Natural killer cell (primary cell): ENCODE data around the gene ZNF217. TPM values are rescaled to one million over a fixed set of nuclear protein-coding genes. Genes with fewer than 3 reads are reported as not detected.

Experiments used
- ATAC-seq, 3 donors: fragments of 150-1000 bp in 2 of 3; fragments of 200-7000 bp in 1 of 3; cut with Tn5 transposase; 1 replicate in 1 of 3; 2 replicates in 2 of 3; pipeline ENCODE4 v1.10.0; 2021; ENCODE audit warnings: mild to moderate bottlenecking in 2 of 3, moderate library complexity in 2 of 3
- DNase-seq, 2 donors: peaks; one replicate each; pipeline versions ENCODE4 v3.0.0 to v3.0.0-alpha.2; 2013 to 2021; ENCODE audit warnings: mixed read lengths in 1 of 2
- H3K27ac ChIP-seq: one replicate; pipeline ENCODE4 v1.5.1; 2013; ENCODE audit warnings: mild to moderate bottlenecking, low read length
- H3K27me3 ChIP-seq: one replicate; pipeline ENCODE4 v1.6.1; 2013; ENCODE audit warnings: low read length; ENCODE audit not compliant: control insufficient read depth, insufficient read depth
- H3K36me3 ChIP-seq: one replicate; pipeline ENCODE4 v1.6.1; 2013; ENCODE audit warnings: low read length; ENCODE audit not compliant: control insufficient read depth, insufficient read depth
- H3K4me1 ChIP-seq: one replicate; pipeline ENCODE4 v1.6.1; 2013; ENCODE audit warnings: low read length; ENCODE audit not compliant: control insufficient read depth, insufficient read depth
- H3K4me3 ChIP-seq: one replicate; pipeline ENCODE4 v1.5.1; 2013; ENCODE audit warnings: low read length
- H3K9me3 ChIP-seq: one replicate; pipeline ENCODE4 v1.6.1; 2013; ENCODE audit warnings: low read length; ENCODE audit not compliant: control insufficient read depth, insufficient read depth
- H3K27ac Mint-ChIP-seq, 2 donors: one replicate each; pipeline ENCODE4 v1.8.0; 2022; ENCODE audit warnings: mild to moderate bottlenecking in 2 of 2, mixed read lengths in 2 of 2, moderate library complexity in 1 of 2
- H3K27me3 Mint-ChIP-seq, 2 donors: one replicate each; pipeline ENCODE4 v1.8.0; 2022; ENCODE audit warnings: low read depth in 2 of 2, mixed read lengths in 2 of 2
- H3K36me3 Mint-ChIP-seq: one replicate; pipeline ENCODE4 v1.8.0; 2022; ENCODE audit warnings: mixed read lengths
- H3K4me1 Mint-ChIP-seq, 2 donors: one replicate each; pipeline ENCODE4 v1.8.0; 2022; ENCODE audit warnings: mixed read lengths in 2 of 2
- H3K4me3 Mint-ChIP-seq: one replicate; pipeline ENCODE4 v1.8.0; 2022; ENCODE audit warnings: mild to moderate bottlenecking, moderate library complexity, mixed read lengths
- H3K9me3 Mint-ChIP-seq, 2 donors: one replicate each; pipeline ENCODE4 v1.8.0; 2022; ENCODE audit warnings: mixed read lengths in 2 of 2
- CTCF ChIP-seq: fragments of 200-600 bp; IDR thresholded peaks from one replicate; pipeline ENCODE4 v1.8.0; 2022; ENCODE audit warnings: antibody characterized with exemption
- WGBS: methylation state at CpG from one replicate; pipeline ENCODE4 v1.1.7; 2013; ENCODE audit warnings: missing lambda C conversion rate; ENCODE audit not compliant: insufficient coverage; 5-methylcytosine and 5-hydroxymethylcytosine counted together
- intact Hi-C: fragments of 100-400 bp; cut with micrococcal nuclease; formaldehyde crosslinking; loops from one replicate; pipeline ENCODE4 v1.14.2; 2022
- total RNA-seq, 4 donors: library from RNA; stranded (reverse); fragments of 120-200 nt in 1 of 4; gene quantifications; one replicate each; pipeline versions ENCODE4 v1.2.3 to v1.2.4, GENCODE V29; 2013 to 2022

Gene ZNF217
- total RNA-seq, 3 donors from 2014 or later (not counting 1 experiment from before 2014, with no cell fraction given), result 56.1 to 69.1 (median 59.0) TPM

DNA sequence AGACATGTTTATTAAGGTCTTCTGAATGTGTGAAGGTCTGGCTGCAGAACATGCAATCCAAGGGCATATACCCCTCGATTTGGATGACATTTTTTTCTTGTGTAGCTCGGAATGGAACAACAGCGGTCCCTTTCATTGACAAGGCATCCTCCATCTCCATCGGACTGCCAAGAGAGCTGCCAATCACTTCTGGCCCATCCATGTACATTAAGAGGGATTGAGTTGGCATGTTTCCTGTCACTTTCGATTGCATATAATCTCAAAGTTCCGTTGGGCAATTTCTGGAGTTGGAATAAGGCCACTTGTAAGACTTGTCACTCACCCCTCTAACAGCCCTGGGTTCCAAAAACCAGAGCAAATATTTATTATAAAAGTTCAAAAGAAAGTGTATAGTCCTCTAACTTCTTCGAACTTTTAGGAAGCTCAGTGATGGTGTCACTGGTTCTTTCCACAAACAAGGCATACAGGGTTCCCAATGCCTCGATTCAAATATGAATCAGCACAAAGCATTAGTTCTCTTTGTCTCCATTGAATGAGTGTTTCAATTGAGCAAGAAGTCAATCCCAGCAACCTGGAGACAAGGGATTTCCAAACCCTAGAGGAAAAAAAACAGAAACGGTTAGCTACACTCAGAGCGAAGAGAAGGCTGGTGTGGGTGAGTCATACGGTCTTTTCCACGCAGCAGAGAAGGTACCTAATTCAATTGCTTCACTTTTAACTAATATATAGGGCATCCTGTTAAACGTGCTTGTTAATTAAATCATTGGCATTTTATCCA, 10.9 kb downstream of the ZNF217 start:
- Histone ChIP-seq H3K27ac (peak overlapping the region; percentile 27), H3K27me3 (no peaks in the 10 kb centered on the region), H3K4me1 (peaks cover 59% of the 10 kb centered on the region), H3K4me3 (peak overlapping the region; percentile 3), H3K36me3 (peaks cover 30% of the 10 kb centered on the region), H3K9me3 (no peaks in the 10 kb centered on the region)
- DNase-seq (peak in 1 of 2 donors; percentile 81), ATAC-seq (peak; percentile 67 to 80 (median 76))
- WGBS, result 41% methylated on average over 11 of the region's 13 CpGs
- intact Hi-C loops, result loop anchor here (5.0 kb wide), 1 partner anchor 260 kb away; no protein-coding TSS in a partner anchor
- peak overlapping the region; percentile 76 for H3K4me3 Mint-ChIP-seq
- H3K36me3 Mint-ChIP-seq, result no peaks in the 10 kb centered on the region
- H3K4me1 Mint-ChIP-seq, result peaks cover 67 to 74% of the 10 kb centered on the region in 2 donors
- no peaks in the 10 kb centered on the region for H3K9me3 Mint-ChIP-seq
- no peaks in the 10 kb centered on the region for H3K27me3 Mint-ChIP-seq
- H3K27ac Mint-ChIP-seq, result peak overlapping the region; percentile 88 to 92
- no peak for TF ChIP-seq CTCF

DNA sequence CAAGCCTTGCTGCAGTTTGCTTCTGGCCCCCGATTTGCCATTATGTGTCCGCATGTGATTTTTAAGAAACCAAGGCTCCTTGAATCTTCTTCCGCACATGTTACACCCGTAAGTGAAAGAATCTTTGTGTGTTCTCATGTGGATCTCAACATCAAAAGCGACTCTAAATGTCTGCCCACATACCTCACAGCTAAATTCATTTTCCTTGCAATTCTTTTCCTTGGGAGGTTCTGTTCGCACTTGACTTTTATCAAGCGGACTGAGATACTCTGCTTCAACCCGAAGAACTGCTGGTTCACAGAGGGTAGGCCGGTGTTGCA, 11.4 kb downstream of the ZNF217 start:
- ATAC-seq (no peak), DNase-seq (peak in 1 of 2 donors; percentile 58)
- Mint-ChIP-seq H3K27me3 (no peaks in the 10 kb centered on the region), H3K27ac (peak overlapping the region; percentile 88 to 92), H3K4me1 (peaks cover 67 to 75% of the 10 kb centered on the region in 2 donors), H3K9me3 (no peaks in the 10 kb centered on the region), H3K36me3 (no peaks in the 10 kb centered on the region), H3K4me3 (peak overlapping the region; percentile 76)
- Histone ChIP-seq H3K27me3 (no peaks in the 10 kb centered on the region), H3K4me3 (peak overlapping the region; percentile 20), H3K9me3 (no peaks in the 10 kb centered on the region), H3K36me3 (peaks cover 35% of the 10 kb centered on the region), H3K27ac (peak overlapping the region; percentile 27), H3K4me1 (peaks cover 59% of the 10 kb centered on the region)
- WGBS, result 56% methylated on average over 9 of the region's 9 CpGs
- intact Hi-C loops, result loop anchor here (5.0 kb wide), 1 partner anchor 260 kb away; no protein-coding TSS in a partner anchor
- no peak for TF ChIP-seq CTCF

- 56% methylated on average over 44 of the region's 44 CpGs for WGBS
- ATAC-seq (no peak), DNase-seq (peak in 1 of 2 donors; percentile 64)
- intact Hi-C loops, result loop anchor here (5.0 kb wide), 1 partner anchor 261 kb away; no protein-coding TSS in a partner anchor
- Mint-ChIP-seq H3K36me3 (no peaks in the 10 kb centered on the region), H3K4me3 (peak overlapping the region; percentile 76), H3K4me1 (peaks cover 61 to 75% of the 10 kb centered on the region in 2 donors), H3K27ac (peak overlapping the region; percentile 88 to 92), H3K27me3 (no peaks in the 10 kb centered on the region), H3K9me3 (no peaks in the 10 kb centered on the region)
- Histone ChIP-seq H3K4me3 (peak overlapping the region; percentile 20), H3K27ac (peak overlapping the region; percentile 27), H3K36me3 (peaks cover 40% of the 10 kb centered on the region), H3K4me1 (peaks cover 58% of the 10 kb centered on the region), H3K9me3 (no peaks in the 10 kb centered on the region), H3K27me3 (no peaks in the 10 kb centered on the region)
- TF ChIP-seq CTCF, result no peak
These were observed 12.0 kb downstream of the ZNF217 start for GRCh38 chr20:53581444-53582250.
